ENCODE measurements around the gene BEND2. TPM values are rescaled to one million over a fixed set of nuclear protein-coding genes. Genes with fewer than 3 reads are reported as not detected.

BEND2 gene
- total and polyA plus RNA-seq, 10 of the 15 experiments (the other 5 are each of a cell fraction or from before 2014, with no cell fraction given), result not detected

DNA sequence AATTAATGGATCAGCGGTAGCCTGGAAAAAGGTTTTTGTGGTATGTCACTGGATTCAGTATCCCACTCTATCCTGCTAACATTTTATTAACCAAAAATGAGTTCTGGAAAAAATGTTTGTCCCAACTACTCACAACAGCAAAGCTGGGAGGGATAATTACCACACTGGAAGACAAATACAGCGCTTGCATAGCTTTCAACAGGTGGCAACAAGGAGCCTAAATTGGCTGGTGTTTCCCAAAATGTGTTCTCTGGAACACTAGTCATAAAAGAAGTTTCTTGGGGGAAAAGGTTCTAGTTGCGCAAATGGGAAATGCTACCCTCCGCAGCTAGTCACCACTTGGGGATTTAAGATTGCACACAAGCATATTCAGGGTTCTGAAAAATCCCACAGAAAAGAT, 54.6 kb downstream of the BEND2 start (continued):
- TF ChIP-seq HCFC1 (IDR thresholded peaks at IDR 0.05; ENCODE audit: low read length), result no peak

DNA sequence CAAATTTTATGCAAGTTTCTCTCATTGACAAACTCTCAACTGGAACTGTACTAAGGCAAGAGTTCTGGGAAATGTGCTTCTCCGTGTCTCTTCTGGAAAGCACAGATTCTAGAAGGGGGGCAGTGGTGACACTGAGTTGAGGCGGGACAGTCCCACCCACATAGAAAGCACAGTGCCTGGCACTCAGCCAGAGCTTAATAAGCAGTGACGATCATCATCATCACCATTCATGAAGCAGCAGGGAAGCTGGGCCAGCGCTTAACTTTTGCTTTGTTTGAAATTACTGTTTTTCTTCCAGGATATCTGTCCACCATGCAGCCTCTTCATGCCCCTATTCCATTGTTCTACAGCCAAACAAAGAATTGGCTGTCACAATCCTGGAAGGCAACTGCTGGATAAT, 60.3 kb downstream of the BEND2 start:
- H3K4me2 ChIP-seq (ENCODE audit: control insufficient read depth, insufficient read depth), result no peak overlapping the region
- H3K4me1 ChIP-seq (ENCODE audit: control insufficient read depth, insufficient read depth, low read length), result no peaks in the 10 kb centered on the region
- no peak overlapping the region for H2AFZ ChIP-seq (ENCODE audit: control insufficient read depth, low read depth, low read length)
- intact Hi-C loops (cut with micrococcal nuclease; ENCODE audit: unreplicated experiment) (no loop called here), in situ Hi-C loops (cut with MboI) (no loop called here)
- ChIA-PET CTCF (no interaction called here), RAD21 (ENCODE audit: unreplicated experiment) (no interaction called here), SMC1A (ENCODE audit: uncharacterized antibody, unreplicated experiment) (no interaction called here), POLR2A (no interaction called here)
- no peak overlapping the region for H3K4me3 ChIP-seq
- no peak overlapping the region for H3K9ac ChIP-seq (ENCODE audit: control insufficient read depth, insufficient read depth, low read length)
- H3K9me3 ChIP-seq (replicated peaks; ENCODE audit: control insufficient read depth, insufficient read depth, low read length), result no peaks in the 10 kb centered on the region
- no peak for FAIRE-seq
- ATAC-seq, result no peak
- no peak for DNase-seq (ENCODE audit: low read depth, low spot score)
- H3K27ac ChIP-seq (ENCODE audit: control insufficient read depth, insufficient read depth), result no peak overlapping the region
- H3K27me3 ChIP-seq (replicated peaks in 1 of 2; ENCODE audit: control insufficient read depth in 2 of 2, insufficient read depth in 2 of 2, low read length in 1 of 2), result no peaks in the 10 kb centered on the region
- no peaks in the 10 kb centered on the region for H3K36me3 ChIP-seq (ENCODE audit: control insufficient read depth in 2 of 2, insufficient read depth in 2 of 2, low read length in 1 of 2)
- BruUV-seq (replicated peaks), result no TSS peak
- no peaks in the 10 kb centered on the region for H3K79me2 ChIP-seq (ENCODE audit: control insufficient read depth, insufficient read depth, low read length)
- WGBS (ENCODE audit: insufficient coverage, insufficient replicate concordance, low lambda C conversion rate, missing lambda C conversion rate), result 21% methylated on average over 4 of the region's 4 CpGs
- H4K20me1 ChIP-seq (ENCODE audit: control insufficient read depth, insufficient read depth), result no peaks in the 10 kb centered on the region
- TF ChIP-seq BHLHE40 (IDR thresholded peaks at IDR 0.05; ENCODE audit: borderline replicate concordance in 1 of 2, low read depth in 2 of 2, low read length in 1 of 2) (no peak), NR2C1 (IDR thresholded peaks at IDR 0.05) (no peak), KAT2A (conservative IDR thresholded peaks at IDR 0.05; ENCODE audit: control insufficient read depth, low read depth, low read length) (no peak), SRF (IDR thresholded peaks at IDR 0.05; ENCODE audit: low read depth in 2 of 2, low read length in 2 of 2) (no peak), GATAD2B (conservative IDR thresholded peaks at IDR 0.05; ENCODE audit: low read depth) (no peak), SMARCA5 (IDR thresholded peaks at IDR 0.05) (no peak), TBL1XR1 (IDR thresholded peaks at IDR 0.05; ENCODE audit: low read depth, low read length) (no peak), SMAD5 (IDR thresholded peaks at IDR 0.05; ENCODE audit: low read depth) (no peak), SREBF1 (IDR thresholded peaks at IDR 0.05; ENCODE audit: low read length) (no peak), RCOR1 (conservative IDR thresholded peaks at IDR 0.05; ENCODE audit: low read depth, low read length) (no peak), BACH1 (IDR thresholded peaks at IDR 0.05; ENCODE audit: borderline replicate concordance) (no peak), EED (IDR thresholded peaks at IDR 0.05; ENCODE audit: low read depth) (no peak), PML (IDR thresholded peaks at IDR 0.05; ENCODE audit: low read length) (no peak), RAD21 (IDR thresholded peaks at IDR 0.05; ENCODE audit: insufficient read depth, low read depth, low read length) (no peak)
- TF ChIP-seq, protein P1, sequence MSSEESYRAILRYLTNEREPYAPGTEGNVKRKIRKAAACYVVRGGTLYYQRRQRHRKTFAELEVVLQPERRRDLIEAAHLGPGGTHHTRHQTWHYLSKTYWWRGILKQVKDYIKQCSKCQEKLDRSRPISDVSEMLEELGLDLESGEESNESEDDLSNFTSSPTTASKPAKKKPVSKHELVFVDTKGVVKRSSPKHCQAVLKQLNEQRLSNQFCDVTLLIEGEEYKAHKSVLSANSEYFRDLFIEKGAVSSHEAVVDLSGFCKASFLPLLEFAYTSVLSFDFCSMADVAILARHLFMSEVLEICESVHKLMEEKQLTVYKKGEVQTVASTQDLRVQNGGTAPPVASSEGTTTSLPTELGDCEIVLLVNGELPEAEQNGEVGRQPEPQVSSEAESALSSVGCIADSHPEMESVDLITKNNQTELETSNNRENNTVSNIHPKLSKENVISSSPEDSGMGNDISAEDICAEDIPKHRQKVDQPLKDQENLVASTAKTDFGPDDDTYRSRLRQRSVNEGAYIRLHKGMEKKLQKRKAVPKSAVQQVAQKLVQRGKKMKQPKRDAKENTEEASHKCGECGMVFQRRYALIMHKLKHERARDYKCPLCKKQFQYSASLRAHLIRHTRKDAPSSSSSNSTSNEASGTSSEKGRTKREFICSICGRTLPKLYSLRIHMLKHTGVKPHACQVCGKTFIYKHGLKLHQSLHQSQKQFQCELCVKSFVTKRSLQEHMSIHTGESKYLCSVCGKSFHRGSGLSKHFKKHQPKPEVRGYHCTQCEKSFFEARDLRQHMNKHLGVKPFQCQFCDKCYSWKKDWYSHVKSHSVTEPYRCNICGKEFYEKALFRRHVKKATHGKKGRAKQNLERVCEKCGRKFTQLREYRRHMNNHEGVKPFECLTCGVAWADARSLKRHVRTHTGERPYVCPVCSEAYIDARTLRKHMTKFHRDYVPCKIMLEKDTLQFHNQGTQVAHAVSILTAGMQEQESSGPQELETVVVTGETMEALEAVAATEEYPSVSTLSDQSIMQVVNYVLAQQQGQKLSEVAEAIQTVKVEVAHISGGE (CRISPR knock-in tag; IDR thresholded peaks at IDR 0.05), result no peak
- TF ChIP-seq, protein P2, sequence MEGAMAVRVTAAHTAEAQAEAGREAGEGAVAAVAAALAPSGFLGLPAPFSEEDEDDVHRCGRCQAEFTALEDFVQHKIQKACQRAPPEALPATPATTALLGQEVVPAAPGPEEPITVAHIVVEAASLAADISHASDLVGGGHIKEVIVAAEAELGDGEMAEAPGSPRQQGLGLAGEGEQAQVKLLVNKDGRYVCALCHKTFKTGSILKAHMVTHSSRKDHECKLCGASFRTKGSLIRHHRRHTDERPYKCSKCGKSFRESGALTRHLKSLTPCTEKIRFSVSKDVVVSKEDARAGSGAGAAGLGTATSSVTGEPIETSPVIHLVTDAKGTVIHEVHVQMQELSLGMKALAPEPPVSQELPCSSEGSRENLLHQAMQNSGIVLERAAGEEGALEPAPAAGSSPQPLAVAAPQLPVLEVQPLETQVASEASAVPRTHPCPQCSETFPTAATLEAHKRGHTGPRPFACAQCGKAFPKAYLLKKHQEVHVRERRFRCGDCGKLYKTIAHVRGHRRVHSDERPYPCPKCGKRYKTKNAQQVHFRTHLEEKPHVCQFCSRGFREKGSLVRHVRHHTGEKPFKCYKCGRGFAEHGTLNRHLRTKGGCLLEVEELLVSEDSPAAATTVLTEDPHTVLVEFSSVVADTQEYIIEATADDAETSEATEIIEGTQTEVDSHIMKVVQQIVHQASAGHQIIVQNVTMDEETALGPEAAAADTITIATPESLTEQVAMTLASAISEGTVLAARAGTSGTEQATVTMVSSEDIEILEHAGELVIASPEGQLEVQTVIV (IDR thresholded peaks at IDR 0.05; ENCODE audit: borderline replicate concordance, partially characterized antibody), result no peak
- TF ChIP-seq, protein P3, sequence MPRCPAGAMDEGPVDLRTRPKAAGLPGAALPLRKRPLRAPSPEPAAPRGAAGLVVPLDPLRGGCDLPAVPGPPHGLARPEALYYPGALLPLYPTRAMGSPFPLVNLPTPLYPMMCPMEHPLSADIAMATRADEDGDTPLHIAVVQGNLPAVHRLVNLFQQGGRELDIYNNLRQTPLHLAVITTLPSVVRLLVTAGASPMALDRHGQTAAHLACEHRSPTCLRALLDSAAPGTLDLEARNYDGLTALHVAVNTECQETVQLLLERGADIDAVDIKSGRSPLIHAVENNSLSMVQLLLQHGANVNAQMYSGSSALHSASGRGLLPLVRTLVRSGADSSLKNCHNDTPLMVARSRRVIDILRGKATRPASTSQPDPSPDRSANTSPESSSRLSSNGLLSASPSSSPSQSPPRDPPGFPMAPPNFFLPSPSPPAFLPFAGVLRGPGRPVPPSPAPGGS (IDR thresholded peaks at IDR 0.05; ENCODE audit: borderline replicate concordance, insufficient read depth, low read depth, low read length, poor library complexity, severe bottlenecking), result no peak

All from GM12878 (cell line).